ENCODE data around the gene STK11IP.

Gene STK11IP

GRCh38 chr2:219565130-219566080 is 32.3 kb upstream of the STK11IP start:
- no peak for DNase-seq (ENCODE audit: extremely low read depth, low read depth)
- TF ChIP-seq, protein P1, sequence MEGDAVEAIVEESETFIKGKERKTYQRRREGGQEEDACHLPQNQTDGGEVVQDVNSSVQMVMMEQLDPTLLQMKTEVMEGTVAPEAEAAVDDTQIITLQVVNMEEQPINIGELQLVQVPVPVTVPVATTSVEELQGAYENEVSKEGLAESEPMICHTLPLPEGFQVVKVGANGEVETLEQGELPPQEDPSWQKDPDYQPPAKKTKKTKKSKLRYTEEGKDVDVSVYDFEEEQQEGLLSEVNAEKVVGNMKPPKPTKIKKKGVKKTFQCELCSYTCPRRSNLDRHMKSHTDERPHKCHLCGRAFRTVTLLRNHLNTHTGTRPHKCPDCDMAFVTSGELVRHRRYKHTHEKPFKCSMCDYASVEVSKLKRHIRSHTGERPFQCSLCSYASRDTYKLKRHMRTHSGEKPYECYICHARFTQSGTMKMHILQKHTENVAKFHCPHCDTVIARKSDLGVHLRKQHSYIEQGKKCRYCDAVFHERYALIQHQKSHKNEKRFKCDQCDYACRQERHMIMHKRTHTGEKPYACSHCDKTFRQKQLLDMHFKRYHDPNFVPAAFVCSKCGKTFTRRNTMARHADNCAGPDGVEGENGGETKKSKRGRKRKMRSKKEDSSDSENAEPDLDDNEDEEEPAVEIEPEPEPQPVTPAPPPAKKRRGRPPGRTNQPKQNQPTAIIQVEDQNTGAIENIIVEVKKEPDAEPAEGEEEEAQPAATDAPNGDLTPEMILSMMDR (IDR thresholded peaks at IDR 0.05; ENCODE audit: low read depth, low read length) = no peak

DNA sequence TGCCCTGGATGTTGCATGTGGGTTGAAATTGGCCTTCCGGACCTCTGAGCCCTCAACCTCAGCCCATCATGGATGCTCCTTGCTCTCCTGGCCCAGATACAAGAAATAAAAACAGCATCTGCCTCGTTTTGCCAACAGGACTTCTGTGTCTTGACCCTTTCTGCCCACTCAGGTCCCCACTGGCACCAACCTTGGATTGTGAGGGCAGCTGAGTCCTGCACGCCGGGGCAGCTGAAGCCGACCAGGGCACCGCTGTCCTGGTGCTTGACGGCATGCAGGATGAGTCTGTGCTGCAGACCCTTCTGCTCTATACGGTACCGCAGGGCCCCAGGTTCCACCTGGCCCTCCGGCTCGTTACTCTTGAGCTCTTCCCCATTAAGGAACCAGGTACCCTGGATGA is 31.0 kb upstream of the STK11IP start:
- DNase-seq (ENCODE audit: extremely low read depth, low read depth) = no peak
- TF ChIP-seq, protein P1 (IDR thresholded peaks at IDR 0.05; ENCODE audit: low read depth, low read length) = no peak

- TF ChIP-seq, protein P1 (IDR thresholded peaks at IDR 0.05; ENCODE audit: low read depth, low read length) = no peak
- no peak for DNase-seq (ENCODE audit: extremely low read depth, low read depth)
These were observed 30.5 kb upstream of the STK11IP start for GRCh38 chr2:219567131-219567530.

- TF ChIP-seq, protein P1 (IDR thresholded peaks at IDR 0.05; ENCODE audit: low read depth, low read length) = no peak
- no peak for DNase-seq (ENCODE audit: extremely low read depth, low read depth)
These were observed 29.8 kb upstream of the STK11IP start for GRCh38 chr2:219567791-219568361.

GRCh38 chr2:219569041-219569440 is 28.6 kb upstream of the STK11IP start:
- DNase-seq (ENCODE audit: extremely low read depth, low read depth) = no peak

DNA sequence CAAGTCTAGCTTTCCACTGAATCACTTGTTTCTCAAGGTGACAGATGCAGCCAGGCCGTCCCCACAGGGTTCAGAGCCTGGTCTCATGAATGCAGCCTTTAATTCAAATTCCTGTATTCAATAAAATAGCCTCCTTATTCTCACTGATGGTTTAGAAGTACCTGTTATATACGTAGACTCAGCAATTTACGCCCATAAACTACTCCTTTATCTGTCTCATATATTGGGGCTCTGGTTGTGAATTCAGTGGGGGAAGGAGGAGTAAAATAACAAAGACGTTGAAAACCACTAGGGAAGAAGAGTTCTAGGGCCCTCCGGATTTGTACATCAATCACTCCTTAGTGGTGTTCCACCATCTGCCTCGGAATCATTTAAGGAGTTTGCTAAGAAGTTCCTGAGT is 28.0 kb upstream of the STK11IP start:
- TF ChIP-seq, protein P1 (IDR thresholded peaks at IDR 0.05; ENCODE audit: low read depth, low read length) = no peak

More at GRCh38 chr2:219569041-219569440, 28.6 kb upstream of the STK11IP start:
- TF ChIP-seq, protein P1 (IDR thresholded peaks at IDR 0.05; ENCODE audit: low read depth, low read length) = no peak

More for the DNA sequence above, 28.0 kb upstream of the STK11IP start:
- no peak for DNase-seq (ENCODE audit: extremely low read depth, low read depth)

Measured in AG09319 (cell line).